B cell (primary cell): ENCODE data around the gene PRKCB.

ENCODE experiments used
- EZH2 ChIP-seq: IDR thresholded peaks from 2 replicates; pipeline ENCODE4 v1.6.1; 2012; ENCODE audit warnings: borderline replicate concordance, low read depth, mild to moderate bottlenecking, moderate library complexity, low read length; ENCODE audit not compliant: insufficient read depth, poor library complexity, severe bottlenecking
- TF ChIP-seq, protein P1 (sequence below): fragments of 200-600 bp; IDR thresholded peaks from one replicate; pipeline ENCODE4 v1.8.0; 2022; ENCODE audit warnings: antibody characterized with exemption, mild to moderate bottlenecking

DNA sequence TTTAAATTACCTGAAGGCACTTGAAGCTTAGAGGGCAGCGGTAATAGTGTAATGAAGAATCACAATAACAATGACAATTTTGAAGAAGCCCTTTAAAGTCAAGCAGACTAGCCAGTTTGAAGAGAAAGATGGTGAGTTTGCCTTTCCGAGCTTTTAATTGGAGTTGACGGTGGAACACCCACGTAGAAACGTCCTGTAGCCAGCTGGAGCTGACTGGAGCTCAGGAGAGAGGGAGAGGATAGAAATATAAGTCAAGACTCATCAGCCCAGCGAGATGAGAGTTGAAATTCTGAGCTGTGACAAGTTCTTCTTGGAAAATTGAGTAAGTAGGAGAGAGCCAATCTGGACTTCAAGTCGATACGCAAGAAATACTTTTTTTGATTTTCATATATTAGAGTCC lies 328.6 kb downstream of the PRKCB start:
- TF ChIP-seq, protein P1, sequence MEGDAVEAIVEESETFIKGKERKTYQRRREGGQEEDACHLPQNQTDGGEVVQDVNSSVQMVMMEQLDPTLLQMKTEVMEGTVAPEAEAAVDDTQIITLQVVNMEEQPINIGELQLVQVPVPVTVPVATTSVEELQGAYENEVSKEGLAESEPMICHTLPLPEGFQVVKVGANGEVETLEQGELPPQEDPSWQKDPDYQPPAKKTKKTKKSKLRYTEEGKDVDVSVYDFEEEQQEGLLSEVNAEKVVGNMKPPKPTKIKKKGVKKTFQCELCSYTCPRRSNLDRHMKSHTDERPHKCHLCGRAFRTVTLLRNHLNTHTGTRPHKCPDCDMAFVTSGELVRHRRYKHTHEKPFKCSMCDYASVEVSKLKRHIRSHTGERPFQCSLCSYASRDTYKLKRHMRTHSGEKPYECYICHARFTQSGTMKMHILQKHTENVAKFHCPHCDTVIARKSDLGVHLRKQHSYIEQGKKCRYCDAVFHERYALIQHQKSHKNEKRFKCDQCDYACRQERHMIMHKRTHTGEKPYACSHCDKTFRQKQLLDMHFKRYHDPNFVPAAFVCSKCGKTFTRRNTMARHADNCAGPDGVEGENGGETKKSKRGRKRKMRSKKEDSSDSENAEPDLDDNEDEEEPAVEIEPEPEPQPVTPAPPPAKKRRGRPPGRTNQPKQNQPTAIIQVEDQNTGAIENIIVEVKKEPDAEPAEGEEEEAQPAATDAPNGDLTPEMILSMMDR: no peak
- no peak for TF ChIP-seq EZH2
